COLO829 (cell line): ENCODE measurements around the gene STK16.

Experiments
- DNase-seq: peaks from one replicate; pipeline ENCODE4 v3.0.0; 2012; ENCODE audit warnings: low spot score

Gene STK16

GRCh38 chr2:219213486-219214071 lies 31.7 kb upstream of the STK16 start:
- no peak for DNase-seq

GRCh38 chr2:219214141-219214540 lies 31.1 kb upstream of the STK16 start:
- no peak for DNase-seq

- DNase-seq = no peak
Measured at GRCh38 chr2:219214786-219215185, 30.5 kb upstream of the STK16 start.

GRCh38 chr2:219215871-219216534 lies 29.3 kb upstream of the STK16 start:
- DNase-seq = no peak

- no peak for DNase-seq
Measured at GRCh38 chr2:219216535-219216915, 28.8 kb upstream of the STK16 start.

- DNase-seq = peak; percentile 55
Measured at GRCh38 chr2:219218217-219218731, 27.0 kb upstream of the STK16 start.

GRCh38 chr2:219218732-219219701 lies 26.3 kb upstream of the STK16 start, which contains the start of gene ABCB6:
Gene ABCB6 (minus strand): TSS chr2:219218958. CDS start chr2:219218673, 285 bp downstream.
- DNase-seq = peak; percentile 94

GRCh38 chr2:219219784-219220532 lies 25.3 kb upstream of the STK16 start:
- DNase-seq = no peak

GRCh38 chr2:219220652-219221402 lies 24.5 kb upstream of the STK16 start:
- DNase-seq = no peak

- no peak for DNase-seq
Measured at GRCh38 chr2:219221957-219222518, 23.2 kb upstream of the STK16 start.

- DNase-seq = no peak
Measured at GRCh38 chr2:219223831-219224610, 21.3 kb upstream of the STK16 start.

- no peak for DNase-seq
Measured at GRCh38 chr2:219225350-219225749, 19.9 kb upstream of the STK16 start.

GRCh38 chr2:219228041-219228910 lies 17.0 kb upstream of the STK16 start:
- DNase-seq = no peak

GRCh38 chr2:219228911-219229304 lies 16.4 kb upstream of the STK16 start:
- no peak for DNase-seq

GRCh38 chr2:219229305-219230058 lies 15.8 kb upstream of the STK16 start, which contains the start of the genes ANKZF1 and ATG9A:
Gene ANKZF1 (plus strand): TSS chr2:219229806. CDS start chr2:219230258, 452 bp downstream.
Gene ATG9A (minus strand): TSS chr2:219229636. CDS start chr2:219228024, 1,612 bp downstream.
- DNase-seq = peak; percentile 98

- peak; percentile 33 for DNase-seq
Measured at GRCh38 chr2:219230059-219230540, 15.2 kb upstream of the STK16 start.

- no peak for DNase-seq
Measured at GRCh38 chr2:219234331-219234730, 10.9 kb upstream of the STK16 start.

- DNase-seq = no peak
Measured at GRCh38 chr2:219243291-219243761, 2.0 kb upstream of the STK16 start.
